HuH-7 (cell line): ENCODE results near the gene TTC21A.
A peak's percentile ranks its signal among the peaks of the same experiment; 100 is the strongest.
"Not testable (repeated sequence)": the region's sequence is repeated elsewhere in the genome, so short reads cannot be mapped to it uniquely, and the experiment has no call there.

Source experiments
- DNase-seq: peaks from one replicate; pipeline ENCODE4 v3.0.0; 2011; ENCODE audit warnings: low spot score

The TTC21A gene, protein sequence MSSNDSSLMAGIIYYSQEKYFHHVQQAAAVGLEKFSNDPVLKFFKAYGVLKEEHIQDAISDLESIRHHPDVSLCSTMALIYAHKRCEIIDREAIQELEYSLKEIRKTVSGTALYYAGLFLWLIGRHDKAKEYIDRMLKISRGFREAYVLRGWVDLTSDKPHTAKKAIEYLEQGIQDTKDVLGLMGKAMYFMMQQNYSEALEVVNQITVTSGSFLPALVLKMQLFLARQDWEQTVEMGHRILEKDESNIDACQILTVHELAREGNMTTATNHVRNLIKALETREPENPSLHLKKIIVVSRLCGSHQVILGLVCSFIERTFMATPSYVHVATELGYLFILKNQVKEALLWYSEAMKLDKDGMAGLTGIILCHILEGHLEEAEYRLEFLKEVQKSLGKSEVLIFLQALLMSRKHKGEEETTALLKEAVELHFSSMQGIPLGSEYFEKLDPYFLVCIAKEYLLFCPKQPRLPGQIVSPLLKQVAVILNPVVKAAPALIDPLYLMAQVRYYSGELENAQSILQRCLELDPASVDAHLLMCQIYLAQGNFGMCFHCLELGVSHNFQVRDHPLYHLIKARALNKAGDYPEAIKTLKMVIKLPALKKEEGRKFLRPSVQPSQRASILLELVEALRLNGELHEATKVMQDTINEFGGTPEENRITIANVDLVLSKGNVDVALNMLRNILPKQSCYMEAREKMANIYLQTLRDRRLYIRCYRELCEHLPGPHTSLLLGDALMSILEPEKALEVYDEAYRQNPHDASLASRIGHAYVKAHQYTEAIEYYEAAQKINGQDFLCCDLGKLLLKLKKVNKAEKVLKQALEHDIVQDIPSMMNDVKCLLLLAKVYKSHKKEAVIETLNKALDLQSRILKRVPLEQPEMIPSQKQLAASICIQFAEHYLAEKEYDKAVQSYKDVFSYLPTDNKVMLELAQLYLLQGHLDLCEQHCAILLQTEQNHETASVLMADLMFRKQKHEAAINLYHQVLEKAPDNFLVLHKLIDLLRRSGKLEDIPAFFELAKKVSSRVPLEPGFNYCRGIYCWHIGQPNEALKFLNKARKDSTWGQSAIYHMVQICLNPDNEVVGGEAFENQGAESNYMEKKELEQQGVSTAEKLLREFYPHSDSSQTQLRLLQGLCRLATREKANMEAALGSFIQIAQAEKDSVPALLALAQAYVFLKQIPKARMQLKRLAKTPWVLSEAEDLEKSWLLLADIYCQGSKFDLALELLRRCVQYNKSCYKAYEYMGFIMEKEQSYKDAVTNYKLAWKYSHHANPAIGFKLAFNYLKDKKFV (N-terminal part only)

DNA sequence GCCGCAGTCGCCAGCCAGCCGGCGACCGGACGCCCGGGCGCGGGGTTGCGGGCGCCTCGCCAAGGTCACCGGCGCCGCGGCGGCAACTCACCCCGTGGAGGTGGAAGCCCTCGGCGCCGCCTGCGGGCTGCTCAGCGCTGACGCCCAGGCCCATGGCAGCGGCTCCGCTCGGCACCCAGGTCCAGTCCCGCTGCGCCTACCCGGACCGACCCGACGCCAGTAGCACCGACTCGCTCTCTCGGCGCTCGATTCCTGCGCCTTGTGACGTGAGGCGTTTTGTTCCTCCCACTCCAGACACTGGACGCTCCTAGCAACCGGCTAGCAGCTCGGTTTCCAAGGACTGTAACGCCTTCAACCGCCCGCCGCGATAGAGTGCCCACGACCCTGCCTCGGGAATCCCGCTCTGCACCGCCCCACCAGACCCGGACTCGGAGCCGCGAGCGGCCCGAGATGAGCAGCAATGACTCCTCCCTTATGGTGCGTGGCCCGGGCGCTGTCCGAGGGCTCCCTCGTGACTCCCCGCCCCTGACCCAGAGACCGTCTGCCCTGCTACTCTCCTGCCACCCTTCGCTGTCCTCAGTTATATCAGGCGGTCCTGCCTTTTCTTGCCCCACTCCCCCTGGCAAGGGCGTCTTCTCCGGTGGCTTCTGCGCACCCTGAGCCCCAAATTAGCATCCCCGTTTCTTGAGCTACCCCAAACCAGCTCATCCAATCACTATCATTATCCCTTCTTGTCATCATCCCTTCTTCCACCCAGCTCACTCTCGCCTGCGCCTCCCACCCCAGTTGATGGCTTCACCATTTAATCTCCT, at the start of gene TTC21A, which contains the start of gene GORASP1:
TSS of gene TTC21A (plus strand) at position 293 of the 812 bp plus-strand sequence. CDS start at position 451, 158 bp downstream.
TSS of gene GORASP1 (minus strand) at position 240 of the 812 bp plus-strand sequence. CDS start at position 154, 86 bp downstream.
- peak; percentile 96 for DNase-seq

DNA sequence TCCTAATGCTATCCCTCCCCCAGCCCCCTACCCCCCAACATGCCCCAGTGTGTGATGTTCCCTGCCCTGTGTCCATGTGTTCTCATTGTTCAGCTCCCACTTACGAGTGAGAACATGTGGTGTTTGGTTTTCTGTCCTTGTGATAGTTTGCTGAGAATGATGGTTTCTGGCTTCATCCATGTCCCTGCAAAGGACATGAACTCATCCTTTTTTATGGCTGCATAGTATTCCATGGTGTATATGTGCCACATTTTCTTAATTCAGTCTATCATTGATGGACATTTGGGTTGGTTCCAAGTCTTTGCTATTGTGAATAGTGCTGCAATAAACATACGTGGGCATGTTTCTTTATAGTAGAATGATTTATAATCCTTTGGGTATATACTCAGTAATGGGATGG, 46.3 kb upstream of the TTC21A start:
- DNase-seq: not testable (repeated sequence)

DNA sequence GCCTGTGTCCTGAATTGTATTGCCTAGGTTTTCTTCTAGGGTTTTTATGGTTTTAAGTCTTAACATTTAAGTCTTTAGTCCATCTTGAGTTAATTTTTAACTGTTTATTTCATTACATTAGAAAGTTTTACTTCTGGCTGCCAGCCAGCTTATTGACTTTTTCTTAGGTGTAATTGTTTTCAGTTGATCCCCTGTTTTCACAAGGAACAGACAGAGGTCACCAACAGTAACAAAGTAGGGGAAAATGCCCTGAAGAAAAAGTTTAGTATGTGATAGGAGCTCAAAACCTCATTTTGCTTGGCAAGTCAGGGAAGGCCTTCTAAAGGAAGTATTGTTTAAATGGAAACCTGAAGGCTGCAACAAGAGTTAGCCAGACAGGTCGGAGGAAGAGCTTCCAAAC, 45.3 kb upstream of the TTC21A start:
- no peak for DNase-seq

DNA sequence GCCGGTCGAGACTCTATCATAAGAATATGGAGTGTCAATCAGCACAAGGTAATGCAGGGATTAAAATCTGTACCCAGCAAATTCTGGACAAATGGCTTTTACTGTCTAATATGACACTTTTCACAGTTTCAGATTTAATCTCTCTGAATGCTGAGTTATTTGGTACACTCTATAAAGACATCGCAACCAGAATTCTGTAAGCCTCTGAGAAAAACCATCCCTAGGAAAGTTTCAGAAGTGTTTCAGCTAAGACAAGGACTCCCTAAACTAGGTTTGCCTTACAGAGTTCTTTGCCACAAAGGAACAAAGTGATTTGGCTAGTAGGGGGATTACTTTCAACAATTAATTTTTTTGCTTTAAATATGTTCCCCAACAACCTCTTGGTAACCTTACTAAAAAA, 44.3 kb upstream of the TTC21A start:
- DNase-seq: no peak

DNA sequence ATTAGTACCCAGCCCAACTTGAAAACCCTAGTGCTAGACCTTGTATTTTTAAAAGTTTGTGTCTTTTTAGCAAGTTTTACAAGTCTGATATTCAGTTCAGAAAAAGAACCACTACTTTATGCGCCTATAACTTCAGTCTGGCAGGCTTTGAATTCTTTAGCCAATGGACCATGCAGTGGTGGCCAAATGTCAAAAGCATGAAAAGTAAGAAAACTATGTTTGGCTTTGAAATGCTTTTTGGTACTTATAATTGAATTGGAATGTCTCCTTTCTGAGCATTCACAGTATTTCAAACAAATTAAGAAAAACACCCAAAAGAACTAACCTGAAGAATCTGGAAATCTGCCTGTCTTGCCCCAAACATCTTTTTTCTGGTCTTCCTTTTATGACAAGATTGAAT, 42.8 kb upstream of the TTC21A start:
- no peak for DNase-seq

DNA sequence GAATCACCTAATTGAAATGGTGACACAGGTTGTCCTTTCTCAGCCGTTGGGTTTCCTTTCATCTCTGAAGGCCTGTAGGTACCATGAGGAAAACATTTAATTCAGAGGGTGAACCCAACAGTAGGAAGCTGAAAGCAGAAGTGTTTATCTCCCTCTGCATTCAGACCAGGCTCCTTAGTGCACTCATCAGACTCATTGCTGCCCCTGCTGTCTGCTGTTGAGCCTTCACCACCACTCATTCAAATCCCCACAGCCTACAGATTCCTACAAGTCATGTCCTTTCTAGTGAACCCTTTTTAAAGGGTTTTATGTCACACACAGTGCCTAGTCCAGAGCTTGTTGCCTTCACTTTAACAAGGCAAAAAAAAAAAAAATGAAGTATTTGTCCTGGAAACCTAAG, 42.3 kb upstream of the TTC21A start:
- DNase-seq: peak; percentile 55

DNA sequence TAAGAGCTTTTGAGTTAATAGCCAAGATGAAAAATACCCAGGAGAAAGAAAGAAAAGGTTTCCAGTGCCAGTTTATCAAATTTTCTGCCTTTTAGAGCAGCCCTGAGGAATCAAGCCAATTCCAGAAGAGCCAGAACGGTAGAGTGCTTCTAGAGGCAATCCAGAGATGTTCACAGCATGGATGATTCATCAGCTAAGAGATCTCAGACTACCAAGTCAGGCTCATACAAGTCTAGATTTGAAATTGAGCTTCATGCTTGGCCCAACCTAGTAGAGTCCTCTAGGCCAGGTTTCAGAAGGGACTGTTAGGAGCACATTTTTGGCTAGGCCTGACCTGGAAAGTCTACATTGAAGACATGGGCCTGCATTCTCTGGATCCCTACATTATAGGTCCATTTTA, 40.2 kb upstream of the TTC21A start:
- no peak for DNase-seq

DNA sequence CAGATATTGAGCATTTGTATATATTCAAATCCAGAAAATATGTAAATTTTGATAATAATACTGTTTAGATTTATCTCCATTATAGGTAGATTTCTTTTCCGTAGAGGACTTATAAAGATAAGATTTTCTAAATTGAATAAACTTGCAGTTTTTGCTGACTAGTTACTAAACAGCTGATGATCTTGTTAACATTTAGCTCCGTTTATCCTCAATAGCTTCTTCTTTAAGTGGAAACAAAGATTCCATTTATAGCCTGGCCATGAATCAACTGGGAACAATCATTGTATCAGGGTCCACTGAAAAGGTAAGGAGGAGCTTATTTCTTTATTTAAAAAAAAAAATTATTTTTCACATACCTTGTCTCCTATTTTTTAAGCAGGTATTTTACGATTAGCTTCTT, 38.9 kb upstream of the TTC21A start:
- DNase-seq: no peak

DNA sequence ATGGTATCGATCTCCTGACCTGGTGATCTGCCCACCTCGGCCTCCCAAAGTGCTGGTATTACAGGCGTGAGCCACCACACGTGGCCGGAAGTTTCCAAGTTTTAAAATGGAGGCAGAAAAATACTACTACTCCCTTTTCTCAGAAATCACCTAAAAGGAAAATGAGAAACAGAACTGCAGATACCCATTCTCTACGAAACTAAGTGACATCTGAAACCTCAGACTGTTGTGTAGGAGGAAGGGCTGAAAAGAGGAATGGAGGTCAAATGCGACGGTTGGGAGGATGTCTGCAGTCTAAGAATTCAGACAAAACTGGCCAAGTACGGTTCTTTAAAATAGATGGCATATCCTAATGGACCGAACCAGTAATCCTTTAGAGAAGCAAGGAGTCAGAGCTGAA, 31.6 kb upstream of the TTC21A start:
- no peak for DNase-seq

DNA sequence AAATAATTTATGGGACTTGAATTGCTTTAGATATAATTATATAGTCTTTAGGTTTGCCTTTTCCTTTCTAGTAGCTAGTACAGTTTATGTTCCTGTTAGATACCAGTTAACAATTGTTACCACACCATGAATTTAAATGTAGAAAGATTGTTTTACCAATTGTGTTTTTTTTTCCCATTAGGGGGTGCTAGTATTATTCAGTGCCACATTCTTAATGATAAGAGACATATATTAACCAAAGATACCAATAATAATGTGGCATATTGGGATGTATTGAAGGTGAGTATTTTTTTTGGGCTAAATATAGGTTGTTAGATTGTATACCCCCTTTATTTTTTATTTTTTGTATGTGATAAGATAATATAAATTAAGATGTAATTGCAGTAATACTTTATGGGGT, 27.9 kb upstream of the TTC21A start:
- DNase-seq: no peak

DNA sequence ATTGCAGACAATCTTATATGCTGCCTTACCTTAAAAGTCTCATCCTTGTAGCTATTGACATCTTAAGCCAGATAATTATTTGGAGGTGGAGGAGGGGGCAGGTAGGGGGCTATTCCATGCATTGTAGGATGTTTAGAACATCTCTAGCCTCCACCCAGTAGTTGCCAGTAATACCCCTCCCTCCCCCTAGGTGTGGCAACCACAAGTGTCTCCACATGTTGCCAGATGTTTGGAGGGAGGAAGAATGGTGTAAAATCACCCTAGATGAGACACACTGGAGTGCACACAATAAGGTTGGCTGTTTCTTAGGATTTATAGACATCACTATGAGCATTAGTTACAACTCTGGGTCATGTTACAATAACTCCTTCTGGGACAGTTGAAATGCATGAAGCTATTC, 27.5 kb upstream of the TTC21A start:
- DNase-seq: no peak

DNA sequence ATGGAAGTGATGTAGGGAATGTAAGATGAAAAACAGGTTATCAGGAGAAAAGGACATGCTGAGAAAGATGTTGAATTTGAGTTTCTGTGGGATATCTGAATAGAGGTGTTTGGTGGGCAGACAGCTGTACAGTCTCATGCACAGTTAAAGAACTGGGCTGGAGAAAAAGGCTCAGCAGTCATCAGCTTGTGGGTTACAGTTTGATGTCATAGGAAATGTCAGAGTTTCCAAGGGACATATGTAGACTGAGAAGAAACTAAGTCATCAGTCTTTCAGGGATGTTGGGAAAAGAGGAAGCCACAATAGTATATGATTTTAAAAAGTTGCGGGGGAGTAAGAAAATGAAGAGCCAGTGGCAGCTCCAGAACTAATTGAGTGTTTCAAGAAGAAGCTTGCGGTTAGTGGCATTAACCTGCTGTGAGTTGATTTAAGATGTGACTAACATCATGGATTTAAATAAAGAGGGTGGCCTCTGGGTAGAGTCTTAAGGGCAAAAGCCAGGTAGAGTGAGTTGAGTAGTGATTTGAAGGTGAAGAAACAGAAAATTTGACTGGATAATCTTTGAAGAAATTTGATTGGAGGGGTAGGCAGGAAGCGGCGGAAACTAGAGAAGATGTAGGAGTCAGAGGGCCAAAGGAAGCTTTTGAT, 24.7 kb upstream of the TTC21A start:
- no peak for DNase-seq

DNA sequence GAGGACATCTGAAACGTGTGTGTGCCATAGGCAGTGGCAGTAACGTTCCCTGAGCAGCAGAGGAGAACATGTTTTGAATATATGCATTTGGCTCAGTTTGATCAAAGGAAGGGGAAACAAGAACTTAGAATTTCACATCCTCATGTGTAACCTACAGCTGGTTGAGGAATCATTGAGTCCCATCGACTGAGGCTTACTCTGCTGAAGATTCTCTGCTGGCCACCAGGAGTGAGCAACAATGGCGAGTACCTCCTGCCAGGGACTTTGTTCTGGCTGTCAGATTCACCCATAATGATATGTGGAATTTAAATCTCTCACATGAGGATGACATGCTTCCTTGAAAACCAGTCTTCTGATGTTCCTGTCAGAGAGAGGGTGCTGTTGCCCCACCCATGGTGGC, 21.3 kb upstream of the TTC21A start:
- no peak for DNase-seq

DNA sequence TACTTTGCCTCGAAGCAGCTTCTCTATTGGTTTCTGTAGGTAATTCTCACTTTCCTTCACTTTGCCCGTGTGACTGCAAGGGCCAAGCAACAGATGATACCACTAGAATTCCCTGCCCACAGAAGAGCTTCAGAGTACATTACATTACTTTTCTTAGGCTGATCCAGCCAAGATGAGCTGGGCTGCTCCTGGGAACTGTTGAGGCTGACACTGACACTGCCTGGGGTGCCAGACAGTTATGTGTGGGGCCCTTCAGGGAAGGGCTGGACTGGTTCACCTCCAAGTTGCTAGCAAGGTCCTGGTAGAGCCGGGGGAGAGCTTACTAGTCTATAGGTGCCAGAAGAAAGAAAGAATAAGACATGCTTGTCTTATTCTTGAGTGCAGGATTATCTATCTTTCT, 19.0 kb upstream of the TTC21A start:
- no peak for DNase-seq

DNA sequence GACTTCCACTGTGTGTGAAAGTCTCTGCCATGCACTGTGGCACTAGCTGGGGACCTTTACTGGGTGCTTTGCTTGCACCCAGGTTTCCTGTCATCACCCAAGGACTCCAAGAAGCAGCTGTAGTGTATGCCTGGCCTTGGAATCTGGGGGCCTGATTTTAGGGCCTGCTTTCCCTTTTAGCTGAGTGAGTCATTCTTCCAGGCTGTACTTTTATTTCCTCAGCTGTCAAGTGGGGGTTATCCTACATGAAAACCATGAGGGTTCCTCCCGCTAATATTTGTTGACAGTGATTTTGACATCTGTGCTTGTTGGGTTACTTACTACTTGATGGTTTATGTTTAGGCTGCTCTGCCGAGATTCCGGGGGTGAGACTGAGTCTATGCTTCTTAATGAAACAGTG, 18.6 kb upstream of the TTC21A start:
- no peak for DNase-seq

DNA sequence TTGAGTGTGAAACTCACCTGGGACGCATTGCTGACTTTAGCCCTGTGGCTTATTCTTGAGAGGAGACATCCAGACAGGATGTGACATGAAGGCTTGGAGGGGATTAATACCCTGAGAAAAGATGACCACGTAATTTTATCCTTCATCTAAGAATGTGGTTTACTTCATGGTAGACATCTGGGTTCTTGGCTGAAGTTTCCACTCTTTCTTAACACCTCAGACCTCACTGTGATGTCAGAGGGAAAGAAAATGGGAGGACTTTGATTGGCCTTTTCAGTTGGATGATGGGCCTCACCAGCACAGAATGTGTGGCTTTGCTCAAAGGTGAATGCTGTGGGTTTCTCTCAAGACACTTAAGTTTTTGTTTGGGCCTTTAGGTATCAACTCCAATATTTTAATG, 16.6 kb upstream of the TTC21A start:
- DNase-seq: no peak

DNA sequence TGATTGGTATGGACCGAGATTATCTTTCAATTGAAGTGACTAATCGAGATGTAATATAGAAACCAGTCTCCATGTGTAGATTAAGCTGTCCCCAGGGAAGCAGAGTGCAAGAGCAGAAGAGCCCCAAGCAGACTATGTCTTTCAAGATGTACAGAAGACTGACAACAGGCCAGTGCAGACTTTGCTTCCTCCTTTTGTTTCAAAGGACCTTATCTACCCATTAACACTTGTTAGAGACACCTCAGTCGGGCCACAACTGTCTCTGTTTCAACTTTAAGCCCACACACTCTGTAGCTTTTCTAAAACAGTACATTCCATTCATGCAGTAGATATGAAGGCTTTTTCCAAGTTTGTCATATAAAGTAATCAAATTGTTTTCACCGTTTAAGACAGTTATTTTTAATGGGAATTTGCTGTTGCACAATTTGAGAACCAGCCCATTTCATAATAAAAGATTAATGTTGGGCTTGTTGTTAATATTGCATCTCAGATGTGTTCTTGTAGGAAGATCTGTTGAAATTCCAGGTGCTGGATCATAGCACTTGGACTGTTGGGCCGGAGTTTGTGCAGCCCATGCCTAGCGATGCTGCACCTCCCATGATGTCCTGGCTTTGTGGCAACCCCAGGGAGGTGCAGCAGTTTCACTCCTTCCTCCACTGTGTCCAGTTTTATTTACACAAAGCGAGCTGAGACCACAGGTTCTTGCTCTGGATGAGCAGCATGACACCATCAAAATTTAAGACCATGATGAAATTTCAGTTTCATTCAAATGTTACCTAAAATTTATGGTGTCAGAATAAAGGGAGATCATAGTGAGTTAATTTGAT, 12.4 kb upstream of the TTC21A start:
- no peak for DNase-seq

DNA sequence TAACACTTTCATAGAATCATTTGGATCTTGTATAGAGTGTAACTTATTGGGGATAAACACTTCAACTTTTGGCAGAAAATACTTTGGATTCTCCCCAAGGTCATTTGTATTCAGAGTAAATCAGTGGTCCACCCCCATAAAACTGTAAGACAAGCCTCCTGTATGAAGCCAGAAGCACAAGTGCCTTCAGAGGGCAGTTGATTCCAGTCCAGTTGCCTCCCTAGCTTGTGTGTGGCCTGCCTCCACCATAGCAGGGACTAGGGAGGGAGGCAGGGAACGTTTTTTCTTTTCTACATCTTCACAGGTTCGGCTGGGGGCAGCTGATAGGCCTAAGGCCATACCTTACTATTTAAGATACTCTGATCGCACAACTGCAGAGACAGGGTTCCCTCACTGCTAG, 11.7 kb upstream of the TTC21A start:
- DNase-seq: no peak

DNA sequence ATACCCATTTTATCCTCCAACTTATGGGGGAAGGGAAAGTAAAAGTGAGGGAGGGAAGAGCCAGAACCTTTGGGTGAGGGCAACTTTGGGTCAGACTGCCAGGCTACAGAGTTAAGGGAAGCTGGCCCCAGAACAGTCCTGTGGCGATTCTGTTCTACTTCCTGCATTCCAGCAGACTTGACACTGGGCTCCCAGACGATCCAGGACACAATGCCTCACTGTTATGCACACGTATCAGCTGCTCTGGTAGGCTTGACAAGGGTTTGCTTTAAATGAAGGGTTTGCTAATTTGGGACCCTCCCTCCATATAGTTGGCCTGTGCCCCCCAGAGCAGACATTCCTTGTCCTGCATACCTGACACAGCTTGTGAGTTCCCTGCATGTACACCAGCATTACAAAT, 10.7 kb upstream of the TTC21A start:
- no peak for DNase-seq
